Fibroblast of mammary gland (primary cell): ENCODE results near the gene LAMA3.

Experiments used
- DNase-seq: peaks from one replicate; pipeline ENCODE4 v3.0.0-alpha.2; 2010; ENCODE audit warnings: low read depth
- H3K4me3 ChIP-seq: 2 replicates; pipeline ENCODE4 v1.5.1; 2011; ENCODE audit warnings: low read depth, mild to moderate bottlenecking, low read length, moderate library complexity; ENCODE audit not compliant: control insufficient read depth
- CTCF ChIP-seq: conservative IDR thresholded peaks from 2 replicates; pipeline ENCODE4 v1.5.1; 2011; ENCODE audit warnings: low read depth, low read length, inconsistent platforms; ENCODE audit not compliant: control insufficient read depth, insufficient read depth

LAMA3 gene

GRCh38 chr18:23864624-23865023 is 175.4 kb downstream of the LAMA3 start:
- DNase-seq: no peak
- no peak for TF ChIP-seq CTCF
- no peak overlapping the region for H3K4me3 ChIP-seq

- no peak overlapping the region for H3K4me3 ChIP-seq
- DNase-seq: no peak
- TF ChIP-seq CTCF: no peak
These were observed 177.8 kb downstream of the LAMA3 start for GRCh38 chr18:23867006-23867405.

GRCh38 chr18:23868136-23868785 is 179.0 kb downstream of the LAMA3 start:
- no peak for TF ChIP-seq CTCF
- H3K4me3 ChIP-seq: no peak overlapping the region
- no peak for DNase-seq

GRCh38 chr18:23870676-23871380 is 181.6 kb downstream of the LAMA3 start:
- no peak overlapping the region for H3K4me3 ChIP-seq
- no peak for TF ChIP-seq CTCF
- DNase-seq: no peak

GRCh38 chr18:23871410-23871809 is 182.2 kb downstream of the LAMA3 start:
- no peak for TF ChIP-seq CTCF
- DNase-seq: no peak
- no peak overlapping the region for H3K4me3 ChIP-seq

GRCh38 chr18:23872701-23873550 is 183.7 kb downstream of the LAMA3 start:
- no peak overlapping the region for H3K4me3 ChIP-seq
- TF ChIP-seq CTCF: no peak
- DNase-seq: no peak
